Bladder microvascular endothelial cell (primary cell): ENCODE data around the gene KMT5B. TPM values are rescaled to one million over a fixed set of nuclear protein-coding genes. Genes with fewer than 3 reads are reported as not detected.

Experiments used
- total RNA-seq: library from RNA; depleted of rRNA; stranded (reverse); fragments of >200 nt; gene quantifications from 2 replicates; pipeline ENCODE4 v1.2.3, GENCODE V29; 2014

Gene KMT5B
- 16.4 and 36.7 TPM in 2 replicates for total RNA-seq

GRCh38 chr11:68213135-68213515 lies at the start of gene KMT5B:
Gene KMT5B (minus strand): TSS chr11:68213296. CDS start chr11:68190076, 23,220 bp downstream.

GRCh38 chr11:68121067-68121899 lies 91.8 kb downstream of the KMT5B start, which contains the start of gene CHKA:
Gene CHKA (minus strand): TSS chr11:68121388. CDS start chr11:68121177, 211 bp downstream.

Other genes starting within 250 kb of the KMT5B start
- 9.1 and 19.1 TPM in 2 replicates for gene UNC93B1, start 209.2 kb downstream of the KMT5B start, total RNA-seq
- 0.16 and 0.63 TPM in 2 replicates for gene ALDH3B1, start 203.0 kb downstream of the KMT5B start, total RNA-seq
- 92.6 and 97.9 TPM in 2 replicates for gene NDUFS8, start 182.6 kb downstream of the KMT5B start, total RNA-seq
- 56.7 and 68.8 TPM in 2 replicates for gene TCIRG1, start 174.3 kb downstream of the KMT5B start, total RNA-seq
- 14.6 and 49.6 TPM in 2 replicates for gene CHKA, start 91.9 kb downstream of the KMT5B start, total RNA-seq
- gene C11orf24, start 58.7 kb upstream of the KMT5B start, total RNA-seq, result 4.9 and 8.9 TPM in 2 replicates
- 12.8 and 146 TPM in 2 replicates for gene LRP5, start 99.3 kb upstream of the KMT5B start, total RNA-seq
- gene PPP6R3, start 247.5 kb upstream of the KMT5B start, total RNA-seq, result 90.7 and 170 TPM in 2 replicates